Lung (tissue), 12 donors: ENCODE results near the gene PCBP3. TPM values are rescaled to one million over a fixed set of nuclear protein-coding genes. Genes with fewer than 3 reads are reported as not detected.
"Not testable (repeated sequence)": the region's sequence is repeated elsewhere in the genome, so short reads cannot be mapped to it uniquely, and the experiment has no call there.

ENCODE experiments used
- ATAC-seq: fragments of 200-7000 bp; cut with Tn5 transposase; one replicate; pipeline ENCODE4 v1.9.1; 2020; ENCODE audit warnings: moderate number of reproducible peaks; ENCODE audit not compliant: insufficient read depth, low FRiP score
- DNase-seq, 3 donors: peaks; one replicate each; pipeline ENCODE4 v3.0.0-alpha.2; 2013 to 2017
- H3K27ac ChIP-seq, 2 donors: one replicate each; pipeline ENCODE4 v1.5.1; 2013; ENCODE audit warnings: mild to moderate bottlenecking in 2 of 2, moderate library complexity in 2 of 2, control low read depth in 1 of 2, inconsistent platforms in 1 of 2, low read depth in 1 of 2, low read length in 1 of 2
- H3K27me3 ChIP-seq, 3 donors: one replicate each; pipeline ENCODE4 v1.5.1; 2013; ENCODE audit warnings: low read length in 2 of 3; ENCODE audit not compliant: control insufficient read depth in 3 of 3, insufficient read depth in 3 of 3
- H3K36me3 ChIP-seq, 4 donors: one replicate each; pipeline ENCODE4 v1.5.1; 2013; ENCODE audit warnings: low read length in 4 of 4, mild to moderate bottlenecking in 1 of 4, moderate library complexity in 1 of 4; ENCODE audit not compliant: control insufficient read depth in 4 of 4, insufficient read depth in 4 of 4
- H3K4me1 ChIP-seq, 5 donors: one replicate each; pipeline ENCODE4 v1.5.1; 2013; ENCODE audit warnings: low read length in 5 of 5, mild to moderate bottlenecking in 2 of 5, moderate library complexity in 1 of 5; ENCODE audit not compliant: control insufficient read depth in 5 of 5, insufficient read depth in 5 of 5
- H3K4me3 ChIP-seq: one replicate; pipeline ENCODE4 v1.5.1; 2013; ENCODE audit warnings: mild to moderate bottlenecking, control low read depth, moderate library complexity
- H3K9ac ChIP-seq, 2 donors: one replicate each; pipeline ENCODE4 v1.5.1; 2013; ENCODE audit warnings: low read length in 2 of 2, control low read depth in 1 of 2; ENCODE audit not compliant: insufficient read depth in 1 of 2
- H3K9me3 ChIP-seq, 4 donors: one replicate each; pipeline ENCODE4 v1.5.1; 2013; ENCODE audit warnings: low read length in 3 of 4, mild to moderate bottlenecking in 1 of 4, moderate library complexity in 1 of 4; ENCODE audit not compliant: control insufficient read depth in 4 of 4, insufficient read depth in 3 of 4
- CTCF ChIP-seq: IDR thresholded peaks from 2 replicates; pipeline ENCODE4 v1.5.1; 2012; ENCODE audit warnings: mild to moderate bottlenecking; ENCODE audit errors: control extremely low read depth, extremely low read depth
- WGBS, 2 donors: extraction: QIAGEN DNeasy Blood & Tissue Kit; methylation state at CpG; one replicate each; pipeline ENCODE4 v1.1.7; 2013; 5-methylcytosine and 5-hydroxymethylcytosine counted together
- polyA plus RNA-seq, 2 donors: library from polyadenylated mRNA; stranded (reverse); fragments of 200-250 nt; gene quantifications; one replicate each; pipeline ENCODE4 v1.2.1, GENCODE V29; 2013
- total RNA-seq, 2 donors: library from RNA; depleted of rRNA in 1 of 2; stranded (reverse); fragments of >200 nt in 1 of 2; gene quantifications; one replicate each; pipeline ENCODE4 v1.2.1, GENCODE V29; 2014 to 2021
- donor health status: control.
- donor health status: control.
- donor health status: Bipolar disorder and iron deficiency.
- donor health status: healthy.
- donor health status: DM: yes; HTN: yes; CAD: no.

Gene PCBP3
- total and polyA plus RNA-seq, 4 donors = 1.6 to 8.2 (median 3.1) TPM

GRCh38 chr21:45957981-45958600 lies 314.6 kb downstream of the PCBP3 start:
- Histone ChIP-seq H3K4me3 (no peak overlapping the region), H3K27me3 (no peaks in the 10 kb centered on the region), H3K9me3 (peaks cover 0 to 10% (median 0%) of the 10 kb centered on the region in 4 donors), H3K36me3 (no peaks in the 10 kb centered on the region), H3K4me1 (peaks cover 0 to 17% (median 3%) of the 10 kb centered on the region in 5 donors), H3K9ac (no peak overlapping the region), H3K27ac (no peak overlapping the region)
- no peak for TF ChIP-seq CTCF
- WGBS, 2 donors = 40 to 45% methylated on average over 7 of the region's 7 CpGs
- ATAC-seq (peak; percentile 70), DNase-seq (peak; percentile 62 to 90 (median 85))

- ATAC-seq (no peak), DNase-seq (no peak)
- H3K27ac ChIP-seq = no peak overlapping the region
- no peaks in the 10 kb centered on the region for H3K27me3 ChIP-seq
- no peak overlapping the region for H3K4me3 ChIP-seq
- TF ChIP-seq CTCF = no peak
- WGBS, 2 donors = 64 to 75% methylated on average over 5 of the region's 5 CpGs
- peaks cover 0 to 10% (median 0%) of the 10 kb centered on the region in 4 donors for H3K9me3 ChIP-seq
- peaks cover 0 to 17% (median 3%) of the 10 kb centered on the region in 5 donors for H3K4me1 ChIP-seq
- no peak overlapping the region for H3K9ac ChIP-seq
- H3K36me3 ChIP-seq = no peaks in the 10 kb centered on the region
These were observed 315.7 kb downstream of the PCBP3 start for GRCh38 chr21:45959182-45959581.

- no peaks in the 10 kb centered on the region for H3K27me3 ChIP-seq
- H3K36me3 ChIP-seq = no peaks in the 10 kb centered on the region
- peak overlapping the region in 1 of 2 donors; percentile 23 for H3K27ac ChIP-seq
- no peak for TF ChIP-seq CTCF
- peaks cover 0 to 17% (median 3%) of the 10 kb centered on the region in 5 donors for H3K4me1 ChIP-seq
- 84 to 86% methylated on average over 11 of the region's 11 CpGs for WGBS, 2 donors
- ATAC-seq (no peak), DNase-seq (no peak)
- no peak overlapping the region for H3K9ac ChIP-seq
- H3K4me3 ChIP-seq = no peak overlapping the region
- peaks cover 0 to 14% (median 0%) of the 10 kb centered on the region in 4 donors for H3K9me3 ChIP-seq
These were observed 316.4 kb downstream of the PCBP3 start for GRCh38 chr21:45959779-45960390.

GRCh38 chr21:45961408-45961807 lies 317.9 kb downstream of the PCBP3 start:
- peaks cover 0 to 16% (median 0%) of the 10 kb centered on the region in 4 donors for H3K9me3 ChIP-seq
- DNase-seq, ATAC-seq, H3K27ac ChIP-seq, H3K4me3 ChIP-seq, H3K27me3 ChIP-seq, H3K9ac ChIP-seq, H3K36me3 ChIP-seq: not testable (repeated sequence)
- H3K4me1 ChIP-seq = peaks cover 0 to 17% (median 3%) of the 10 kb centered on the region in 5 donors
- WGBS, 2 donors = 76 to 85% methylated on average over 2 of the region's 2 CpGs
